IMR-90 (cell line): ENCODE data around the gene SLC4A7.

Experiments
- CTCF ChIP-seq: conservative IDR thresholded peaks from 2 replicates; pipeline ENCODE4 v1.5.1; 2012; ENCODE audit warnings: mild to moderate bottlenecking, low read depth, low read length, improper control_type of control experiment
- ELK1 ChIP-seq: fragments of 150-350 bp; IDR thresholded peaks from 2 replicates; pipeline ENCODE4 v1.6.1; 2016; ENCODE audit warnings: low read depth, mild to moderate bottlenecking, low read length, moderate library complexity, borderline replicate concordance
- SMC3 ChIP-seq: fragments of 150-350 bp; IDR thresholded peaks from 2 replicates; pipeline ENCODE4 v1.6.1; 2016; ENCODE audit warnings: low read depth, mild to moderate bottlenecking, antibody characterized with exemption, low read length, moderate library complexity

DNA sequence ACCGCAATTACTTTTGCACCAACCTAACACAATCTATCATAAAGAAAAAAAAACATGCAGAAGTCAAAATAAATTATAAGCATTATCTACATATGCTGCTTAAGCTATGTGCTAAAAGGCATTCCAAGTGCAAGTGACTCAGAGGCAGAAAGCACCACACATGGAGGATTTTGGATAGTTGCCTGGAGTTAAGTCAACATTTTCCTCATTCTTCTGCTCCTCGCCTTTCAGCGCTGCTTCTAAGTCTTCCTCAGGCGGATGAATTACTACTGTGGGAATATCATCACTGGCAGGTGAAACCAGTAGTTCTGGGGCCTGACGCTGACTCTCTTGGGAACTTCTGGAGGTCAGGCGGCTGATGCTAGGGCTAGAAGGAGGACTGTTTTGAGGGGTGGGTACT, 53.1 kb downstream of the SLC4A7 start:
- TF ChIP-seq CTCF (no peak), SMC3 (peak; percentile 9; the same call in 1 of the 2 replicates), ELK1 (no peak)
